SK-N-SH (cell line): ENCODE measurements around the gene GNB1L.

Experiments used
- CHD2 ChIP-seq: fragments of 150-350 bp; IDR thresholded peaks from 2 replicates; pipeline ENCODE4 v1.6.1; 2018; ENCODE audit warnings: low read length; ENCODE audit not compliant: partially characterized antibody
- EP300 ChIP-seq, 2 experiments: IDR thresholded peaks; 2 replicates each; pipeline versions ENCODE4 v1.4.0 to v1.6.1; 2012; ENCODE audit warnings: borderline replicate concordance in 1 of 2, low read depth in 1 of 2, low read length in 1 of 2

- TF ChIP-seq EP300 (IDR thresholded peaks at IDR 0.05; ENCODE audit: borderline replicate concordance in 1 of 2, low read depth in 1 of 2, low read length in 1 of 2): no peak
- no peak for TF ChIP-seq CHD2
These were observed 16.8 kb downstream of the GNB1L start for GRCh38 chr22:19837915-19838314.
